GM19035 (cell line): Measurements from ENCODE around the gene CFAP74.
"Not testable (repeated sequence)": the region's sequence is repeated elsewhere in the genome, so short reads cannot be mapped to it uniquely, and the experiment has no call there.

Experiments
- ATAC-seq: cut with Tn5 transposase; IDR thresholded peaks from one replicate; pipeline ENCODE4 v1.9.1; 2021; ENCODE audit not compliant: unreplicated experiment

The CFAP74 gene

GRCh38 chr1:1899967-1900327, 103.6 kb downstream of the CFAP74 start:
- ATAC-seq, result no peak

GRCh38 chr1:1899266-1899966, 104.2 kb downstream of the CFAP74 start:
- no peak for ATAC-seq

- ATAC-seq, result no peak
Measured at GRCh38 chr1:1898246-1898933, 105.2 kb downstream of the CFAP74 start.

- ATAC-seq, result no peak
Measured at GRCh38 chr1:1895456-1896336, 107.9 kb downstream of the CFAP74 start.

- no peak for ATAC-seq
Measured at GRCh38 chr1:1895060-1895418, 108.5 kb downstream of the CFAP74 start.

GRCh38 chr1:1894354-1895059, 109.1 kb downstream of the CFAP74 start:
- ATAC-seq, result no peak

- no peak for ATAC-seq
Measured at GRCh38 chr1:1893997-1894353, 109.6 kb downstream of the CFAP74 start.

GRCh38 chr1:1893291-1893985, 110.1 kb downstream of the CFAP74 start:
- ATAC-seq, result no peak

- no peak for ATAC-seq
Measured at GRCh38 chr1:1892763-1893120, 110.8 kb downstream of the CFAP74 start.

GRCh38 chr1:1892079-1892762, 111.4 kb downstream of the CFAP74 start:
- no peak for ATAC-seq

- peak; percentile 18 for ATAC-seq
Measured at GRCh38 chr1:1891349-1892078, 112.1 kb downstream of the CFAP74 start.

- peak; percentile 73 for ATAC-seq
Measured at GRCh38 chr1:1890506-1891348, 112.9 kb downstream of the CFAP74 start, which contains the start of gene GNB1. Gene GNB1, minus strand, starts transcription at chr1:1891087. Its CDS starts 65,634 bp downstream, at chr1:1825453.

GRCh38 chr1:1889847-1890505, 113.6 kb downstream of the CFAP74 start:
- ATAC-seq, result peak; percentile 45

- ATAC-seq, result no peak
Measured at GRCh38 chr1:1889090-1889750, 114.4 kb downstream of the CFAP74 start.

GRCh38 chr1:1883890-1884289, 119.7 kb downstream of the CFAP74 start:
- not testable (repeated sequence) for ATAC-seq

- ATAC-seq, result no peak
Measured at GRCh38 chr1:1883092-1883873, 120.3 kb downstream of the CFAP74 start.

- no peak for ATAC-seq
Measured at GRCh38 chr1:1881727-1882126, 121.9 kb downstream of the CFAP74 start.
